Panc1 (cell line): ENCODE data around the gene JPT2. TPM values are rescaled to one million over a fixed set of nuclear protein-coding genes. Genes with fewer than 3 reads are reported as not detected.
A peak's percentile ranks its signal among the peaks of the same experiment; 100 is the strongest.
"Not testable (repeated sequence)": the region's sequence is repeated elsewhere in the genome, so short reads cannot be mapped to it uniquely, and the experiment has no call there.

ENCODE experiments used
- ATAC-seq: fragments of 200-7000 bp; cut with Tn5 transposase; 2 replicates; pipeline ENCODE4 v1.9.1; 2020; ENCODE audit warnings: mild to moderate bottlenecking, moderate library complexity
- BruUV-seq: library from RNA; stranded (reverse); fragments of 400-500 nt; replicated peaks from 2 replicates; lab custom pipeline; 2021; lab: Mats Ljungman, UMichigan
- CTCF ChIA-PET: fragments of 300-600 bp; sonication (Branson Sonifier 250); formaldehyde crosslinking; loops from one replicate; lab custom pipeline; 2022; ENCODE audit warnings: antibody characterized with exemption; lab: Charles Lee
- POLR2A ChIA-PET: fragments of 300-600 bp; sonication (Branson Sonifier 250); formaldehyde crosslinking; loops from one replicate; lab custom pipeline; 2022; ENCODE audit warnings: antibody characterized with exemption; lab: Charles Lee
- DNase-seq: peaks from one replicate; pipeline ENCODE4 v3.0.0-alpha.2; 2010; ENCODE audit warnings: low read depth, low spot score
- H3K27ac ChIP-seq: 2 replicates; pipeline ENCODE4 v1.5.1; 2011; ENCODE audit warnings: mild to moderate bottlenecking, low read length, inconsistent platforms
- H3K27me3 ChIP-seq: fragments of 200-500 bp; sonication (Bioruptor generic); 2 replicates; pipeline ENCODE4 v1.6.0; 2014; ENCODE audit warnings: low read length, inconsistent platforms; ENCODE audit not compliant: control insufficient read depth, insufficient read depth
- H3K36me3 ChIP-seq: fragments of 200-500 bp; sonication (Bioruptor generic); 2 replicates; pipeline ENCODE4 v1.5.1; 2014; ENCODE audit warnings: inconsistent platforms, mild to moderate bottlenecking, low read length, moderate library complexity; ENCODE audit not compliant: control insufficient read depth, insufficient read depth
- H3K4me1 ChIP-seq: 2 replicates; pipeline ENCODE4 v1.5.1; 2011; ENCODE audit warnings: inconsistent platforms, mild to moderate bottlenecking, low read length, moderate library complexity; ENCODE audit not compliant: control insufficient read depth, insufficient read depth
- H3K4me3 ChIP-seq, 2 experiments: 2 replicates each; pipeline ENCODE4 v1.5.1; 2011 to 2012; ENCODE audit warnings: low read depth in 2 of 2, low read length in 2 of 2, mild to moderate bottlenecking in 2 of 2, inconsistent platforms in 1 of 2, moderate library complexity in 1 of 2
- H3K9me3 ChIP-seq: fragments of 200-500 bp; sonication (Bioruptor generic); 2 replicates; pipeline ENCODE4 v1.5.1; 2014; ENCODE audit warnings: low read depth, mild to moderate bottlenecking, inconsistent platforms, low read length, moderate library complexity; ENCODE audit not compliant: control insufficient read depth, insufficient read depth
- POLR2AphosphoS5 ChIP-seq: IDR thresholded peaks from 2 replicates; pipeline ENCODE4 v1.6.1; 2012; ENCODE audit warnings: mild to moderate bottlenecking, low read depth, low read length, moderate library complexity
- SIN3A ChIP-seq: IDR thresholded peaks from 2 replicates; pipeline ENCODE4 v1.6.1; 2012; ENCODE audit warnings: low read depth, mild to moderate bottlenecking, low read length, moderate library complexity, borderline replicate concordance; ENCODE audit not compliant: insufficient read depth
- TCF7L2 ChIP-seq: IDR thresholded peaks from 2 replicates; pipeline ENCODE4 v1.6.1; 2011; ENCODE audit warnings: mild to moderate bottlenecking, low read depth, low read length, inconsistent platforms
- in situ Hi-C: cut with HindIII; loops from 2 replicates; pipeline ENCODE4 v1.10.0; 2016; ENCODE audit warnings: low sequenced_read_pairs, low pct_unique_long_range_greater_than_20kb
- intact Hi-C: fragments of 100-400 bp; cut with micrococcal nuclease; formaldehyde crosslinking; loops from one replicate; pipeline ENCODE4 v1.10.0; 2022; ENCODE audit not compliant: unreplicated experiment
- total RNA-seq: library from RNA; stranded (reverse); gene quantifications from one replicate; pipeline ENCODE4 v1.2.1, GENCODE V29; 2021; ENCODE audit not compliant: unreplicated experiment
- TF ChIP-seq, protein P1 (sequence below), 2 experiments: IDR thresholded peaks; 2 replicates each; pipeline ENCODE4 v1.6.1; 2011 to 2012; ENCODE audit warnings: low read depth in 2 of 2, control low read depth in 1 of 2, low read length in 1 of 2, mild to moderate bottlenecking in 1 of 2, moderate library complexity in 1 of 2; ENCODE audit not compliant: insufficient read depth in 1 of 2
- TF ChIP-seq, protein P2 (sequence below): fragments of 450-650 bp; IDR thresholded peaks from 2 replicates; pipeline ENCODE4 v1.5.1; 2017; ENCODE audit warnings: mild to moderate bottlenecking

The JPT2 gene
- total RNA-seq, 1 experiment from 2014 or later = 200 TPM

DNA sequence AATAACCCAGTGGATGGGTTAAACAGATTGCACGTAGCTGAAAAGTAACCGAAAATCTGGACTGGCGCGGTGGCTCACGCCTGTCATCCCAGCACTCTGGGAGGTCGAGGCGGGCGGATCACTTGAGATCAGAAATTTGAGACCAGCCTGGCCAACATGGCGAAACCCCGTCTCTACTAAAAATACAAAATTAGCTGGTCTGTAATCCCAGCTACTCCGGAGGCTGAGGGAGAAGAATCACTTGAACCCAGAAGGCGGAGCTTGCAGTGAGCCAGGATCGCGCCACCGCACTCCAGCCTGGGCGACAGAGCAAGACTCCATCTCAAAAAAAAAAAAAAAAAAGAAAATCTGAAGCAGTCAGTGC, 27.2 kb downstream of the JPT2 start:
- POLR2A ChIA-PET = interaction anchor here (0.6 to 0.7 kb wide), 4 partner anchors 13 to 1239 kb away, joined by 3 to 8 read pairs (median 6); partner anchors contain the start of gene JPT2
- peaks cover 13% of the 10 kb centered on the region for H3K36me3 ChIP-seq
- ATAC-seq = not testable (repeated sequence)

DNA sequence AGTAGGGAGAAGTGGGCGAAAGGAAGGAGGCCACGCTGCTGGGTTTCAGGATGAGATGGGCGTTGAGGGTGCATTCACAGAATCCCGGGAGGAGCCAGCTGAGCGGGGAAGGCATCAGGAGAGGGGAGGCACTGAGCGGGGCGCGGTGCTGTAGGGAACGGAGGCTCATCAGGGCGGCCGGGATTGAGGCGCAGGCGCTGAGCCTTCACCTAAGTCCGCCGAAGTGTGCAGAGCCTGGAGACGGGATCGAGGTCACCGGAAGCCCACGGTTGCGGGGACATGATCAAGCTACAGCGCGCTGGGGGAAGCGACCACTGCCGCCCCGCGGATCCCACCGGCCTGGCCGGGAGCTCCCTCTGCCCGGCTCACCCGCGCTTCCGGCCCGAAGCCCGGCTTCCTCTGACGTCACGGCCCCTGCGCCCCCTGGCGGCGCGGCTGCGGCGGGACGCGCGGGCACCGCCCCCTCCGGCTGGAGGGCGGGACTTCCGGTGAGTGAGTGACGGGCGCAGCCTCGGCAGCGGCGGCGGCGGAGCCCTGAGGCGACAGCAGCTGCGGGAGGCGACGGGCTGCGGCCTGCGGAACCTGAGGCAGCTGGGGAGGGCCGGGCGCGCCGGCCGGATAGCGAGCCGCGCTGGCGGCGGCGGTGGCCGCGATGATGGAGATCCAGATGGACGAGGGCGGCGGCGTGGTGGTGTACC, 27.8 kb downstream of the JPT2 start, which contains the start of gene MAPK8IP3:
Gene MAPK8IP3, plus strand, starts transcription at position 508 of the 698 bp plus-strand sequence. Its CDS starts 145 bp downstream, at position 653.
- Histone ChIP-seq H3K27ac (peak within 1 kb of the TSS; percentile 94), H3K4me1 (peaks cover 33% of the 10 kb centered on the region), H3K9me3 (no peaks in the 10 kb centered on the region), H3K4me3 (peak within 1 kb of the TSS; percentile 75 to 90), H3K27me3 (no peaks in the 10 kb centered on the region), H3K36me3 (peaks cover 13% of the 10 kb centered on the region)
- POLR2A ChIA-PET = interaction anchor here (0.6 to 0.7 kb wide), 5 partner anchors 13 to 1239 kb away, joined by 3 to 8 read pairs (median 5); partner anchors contain the start of gene JPT2
- in situ Hi-C loops (no loop called here), intact Hi-C loops (no loop called here)
- DNase-seq (no peak), ATAC-seq (peak; percentile 88)
- CTCF ChIA-PET = interaction anchor here (0.6 to 1.0 kb wide), 8 partner anchors 11 to 1038 kb away, joined by 3 to 6 read pairs (median 4); partner anchors contain the start of gene RHOT2
- BruUV-seq = no TSS peak
- TF ChIP-seq TCF7L2 (no peak), SIN3A (peak; percentile 46; the same call in 1 of the 2 replicates), POLR2AphosphoS5 (peak; percentile 98)
- TF ChIP-seq, protein P1, sequence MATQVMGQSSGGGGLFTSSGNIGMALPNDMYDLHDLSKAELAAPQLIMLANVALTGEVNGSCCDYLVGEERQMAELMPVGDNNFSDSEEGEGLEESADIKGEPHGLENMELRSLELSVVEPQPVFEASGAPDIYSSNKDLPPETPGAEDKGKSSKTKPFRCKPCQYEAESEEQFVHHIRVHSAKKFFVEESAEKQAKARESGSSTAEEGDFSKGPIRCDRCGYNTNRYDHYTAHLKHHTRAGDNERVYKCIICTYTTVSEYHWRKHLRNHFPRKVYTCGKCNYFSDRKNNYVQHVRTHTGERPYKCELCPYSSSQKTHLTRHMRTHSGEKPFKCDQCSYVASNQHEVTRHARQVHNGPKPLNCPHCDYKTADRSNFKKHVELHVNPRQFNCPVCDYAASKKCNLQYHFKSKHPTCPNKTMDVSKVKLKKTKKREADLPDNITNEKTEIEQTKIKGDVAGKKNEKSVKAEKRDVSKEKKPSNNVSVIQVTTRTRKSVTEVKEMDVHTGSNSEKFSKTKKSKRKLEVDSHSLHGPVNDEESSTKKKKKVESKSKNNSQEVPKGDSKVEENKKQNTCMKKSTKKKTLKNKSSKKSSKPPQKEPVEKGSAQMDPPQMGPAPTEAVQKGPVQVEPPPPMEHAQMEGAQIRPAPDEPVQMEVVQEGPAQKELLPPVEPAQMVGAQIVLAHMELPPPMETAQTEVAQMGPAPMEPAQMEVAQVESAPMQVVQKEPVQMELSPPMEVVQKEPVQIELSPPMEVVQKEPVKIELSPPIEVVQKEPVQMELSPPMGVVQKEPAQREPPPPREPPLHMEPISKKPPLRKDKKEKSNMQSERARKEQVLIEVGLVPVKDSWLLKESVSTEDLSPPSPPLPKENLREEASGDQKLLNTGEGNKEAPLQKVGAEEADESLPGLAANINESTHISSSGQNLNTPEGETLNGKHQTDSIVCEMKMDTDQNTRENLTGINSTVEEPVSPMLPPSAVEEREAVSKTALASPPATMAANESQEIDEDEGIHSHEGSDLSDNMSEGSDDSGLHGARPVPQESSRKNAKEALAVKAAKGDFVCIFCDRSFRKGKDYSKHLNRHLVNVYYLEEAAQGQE (IDR thresholded peaks at IDR 0.05; ENCODE audit: insufficient read depth in 1 of 2, low read depth in 2 of 2, low read length in 1 of 2) = peak in 1 of 2 experiments; percentile 45; a peak in 1 of 4 replicates
- TF ChIP-seq, protein P2, sequence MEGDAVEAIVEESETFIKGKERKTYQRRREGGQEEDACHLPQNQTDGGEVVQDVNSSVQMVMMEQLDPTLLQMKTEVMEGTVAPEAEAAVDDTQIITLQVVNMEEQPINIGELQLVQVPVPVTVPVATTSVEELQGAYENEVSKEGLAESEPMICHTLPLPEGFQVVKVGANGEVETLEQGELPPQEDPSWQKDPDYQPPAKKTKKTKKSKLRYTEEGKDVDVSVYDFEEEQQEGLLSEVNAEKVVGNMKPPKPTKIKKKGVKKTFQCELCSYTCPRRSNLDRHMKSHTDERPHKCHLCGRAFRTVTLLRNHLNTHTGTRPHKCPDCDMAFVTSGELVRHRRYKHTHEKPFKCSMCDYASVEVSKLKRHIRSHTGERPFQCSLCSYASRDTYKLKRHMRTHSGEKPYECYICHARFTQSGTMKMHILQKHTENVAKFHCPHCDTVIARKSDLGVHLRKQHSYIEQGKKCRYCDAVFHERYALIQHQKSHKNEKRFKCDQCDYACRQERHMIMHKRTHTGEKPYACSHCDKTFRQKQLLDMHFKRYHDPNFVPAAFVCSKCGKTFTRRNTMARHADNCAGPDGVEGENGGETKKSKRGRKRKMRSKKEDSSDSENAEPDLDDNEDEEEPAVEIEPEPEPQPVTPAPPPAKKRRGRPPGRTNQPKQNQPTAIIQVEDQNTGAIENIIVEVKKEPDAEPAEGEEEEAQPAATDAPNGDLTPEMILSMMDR = peak; percentile 97

More for the DNA sequence above, 27.2 kb downstream of the JPT2 start:
- peak overlapping the region; percentile 94 for H3K27ac ChIP-seq
- peak overlapping the region; percentile 75 to 81 for H3K4me3 ChIP-seq
- DNase-seq, in situ Hi-C loops, intact Hi-C loops, H3K9me3 ChIP-seq, H3K27me3 ChIP-seq, BruUV-seq: not testable (repeated sequence)
- CTCF ChIA-PET = interaction anchor here (0.6 to 0.7 kb wide), 7 partner anchors 12 to 1038 kb away, joined by 3 to 6 read pairs (median 4); partner anchors contain the start of gene RHOT2
- peaks cover 33% of the 10 kb centered on the region for H3K4me1 ChIP-seq
